ENCODE results near the gene SAMD13.

Gene SAMD13

GRCh38 chr1:84374991-84375696, 73.6 kb downstream of the SAMD13 start:
- Histone ChIP-seq H3K9ac (ENCODE audit: low read length) (no peak overlapping the region), H3K4me1 (ENCODE audit: control insufficient read depth, insufficient read depth, low read length) (peaks cover 62% of the 10 kb centered on the region), H3K9me3 (ENCODE audit: control insufficient read depth, low read length) (no peaks in the 10 kb centered on the region), H3K27me3 (replicated peaks; ENCODE audit: control insufficient read depth, insufficient read depth, low read length) (no peaks in the 10 kb centered on the region), H3K4me3 (ENCODE audit: low read length) (no peak overlapping the region), H3K36me3 (ENCODE audit: control insufficient read depth, insufficient read depth, low read length, severe bottlenecking) (no peaks in the 10 kb centered on the region)
- peak; percentile 71 for DNase-seq (ENCODE audit: low read depth)

DNA sequence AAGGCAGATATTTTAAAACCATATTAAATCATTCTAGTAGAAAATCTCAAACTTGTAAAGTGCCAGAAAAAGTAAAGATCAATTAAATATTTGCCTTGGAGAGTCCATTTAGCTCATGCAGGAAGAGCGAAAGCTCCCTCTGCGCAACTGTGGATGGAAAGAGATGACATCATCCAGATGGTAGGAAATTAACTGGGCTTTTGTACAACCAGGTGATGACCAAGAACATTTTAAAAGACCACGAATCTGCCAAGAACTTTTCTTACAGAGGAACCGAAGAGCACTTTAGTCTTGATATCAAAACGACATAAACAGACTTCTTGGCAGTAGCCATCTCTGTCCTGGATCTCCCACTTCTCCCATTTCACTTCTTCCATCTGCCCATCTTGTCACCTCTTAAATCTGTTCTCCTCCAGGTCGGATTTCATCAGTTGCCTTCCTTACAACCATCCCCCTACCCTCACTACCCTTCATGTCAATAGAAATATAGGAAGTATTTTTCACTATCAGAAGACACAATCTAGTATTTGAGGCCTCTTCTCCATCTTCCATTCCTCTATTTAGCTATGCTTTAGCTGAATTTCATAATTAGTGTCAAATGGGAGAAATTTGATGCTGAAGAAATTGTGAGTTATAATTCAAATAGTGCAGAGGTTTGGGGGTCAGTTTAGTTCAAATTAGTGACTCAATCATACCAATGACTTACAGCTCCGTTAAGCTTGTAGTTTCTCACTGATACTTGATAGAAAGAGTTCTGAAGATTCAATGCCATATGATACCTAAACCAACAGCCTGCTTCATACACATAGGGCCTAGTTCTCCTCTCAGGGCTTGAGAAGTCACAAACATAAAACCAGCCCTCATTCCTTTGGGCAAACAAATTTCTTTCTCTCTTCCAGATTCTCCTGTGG, 74.7 kb downstream of the SAMD13 start:
- peak; percentile 23 for DNase-seq (ENCODE audit: low read depth)

GRCh38 chr1:84377480-84378095, 76.1 kb downstream of the SAMD13 start:
- no peaks in the 10 kb centered on the region for H3K36me3 ChIP-seq (ENCODE audit: control insufficient read depth, insufficient read depth, low read length, severe bottlenecking)
- no peak overlapping the region for H3K4me3 ChIP-seq (ENCODE audit: low read length)
- H3K4me1 ChIP-seq (ENCODE audit: control insufficient read depth, insufficient read depth, low read length): peaks cover 62% of the 10 kb centered on the region
- H3K27me3 ChIP-seq (replicated peaks; ENCODE audit: control insufficient read depth, insufficient read depth, low read length): no peaks in the 10 kb centered on the region
- no peak overlapping the region for H3K9ac ChIP-seq (ENCODE audit: low read length)
- no peaks in the 10 kb centered on the region for H3K9me3 ChIP-seq (ENCODE audit: control insufficient read depth, low read length)
- peak; percentile 74 for DNase-seq (ENCODE audit: low read depth)

More for the DNA sequence above, 74.7 kb downstream of the SAMD13 start:
- Histone ChIP-seq H3K27me3 (replicated peaks; ENCODE audit: control insufficient read depth, insufficient read depth, low read length) (no peaks in the 10 kb centered on the region), H3K4me3 (ENCODE audit: low read length) (no peak overlapping the region), H3K4me1 (ENCODE audit: control insufficient read depth, insufficient read depth, low read length) (peaks cover 62% of the 10 kb centered on the region), H3K9me3 (ENCODE audit: control insufficient read depth, low read length) (no peaks in the 10 kb centered on the region), H3K36me3 (ENCODE audit: control insufficient read depth, insufficient read depth, low read length, severe bottlenecking) (no peaks in the 10 kb centered on the region), H3K9ac (ENCODE audit: low read length) (no peak overlapping the region)

- H3K4me3 ChIP-seq (ENCODE audit: low read length): peak overlapping the region; percentile 34
- no peaks in the 10 kb centered on the region for H3K36me3 ChIP-seq (ENCODE audit: control insufficient read depth, insufficient read depth, low read length, severe bottlenecking)
- no peaks in the 10 kb centered on the region for H3K27me3 ChIP-seq (replicated peaks; ENCODE audit: control insufficient read depth, insufficient read depth, low read length)
- no peak overlapping the region for H3K9ac ChIP-seq (ENCODE audit: low read length)
- no peaks in the 10 kb centered on the region for H3K9me3 ChIP-seq (ENCODE audit: control insufficient read depth, low read length)
- peak; percentile 66 for DNase-seq (ENCODE audit: low read depth)
- H3K4me1 ChIP-seq (ENCODE audit: control insufficient read depth, insufficient read depth, low read length): peaks cover 52% of the 10 kb centered on the region
These were observed 77.8 kb downstream of the SAMD13 start for GRCh38 chr1:84379138-84379916.

DNA sequence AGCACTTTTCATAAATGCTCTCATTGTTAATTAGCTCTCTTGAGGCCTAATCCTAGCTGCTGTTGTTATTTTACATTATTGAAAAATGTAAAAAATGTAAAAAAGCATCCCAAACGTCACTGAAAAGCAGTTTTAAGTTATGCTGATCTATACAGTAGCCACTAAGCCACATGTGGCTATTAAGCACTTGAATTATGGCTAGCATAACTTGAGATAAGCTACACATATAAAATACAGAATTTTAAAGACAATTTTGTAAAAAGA, 78.3 kb downstream of the SAMD13 start:
- Histone ChIP-seq H3K4me1 (ENCODE audit: control insufficient read depth, insufficient read depth, low read length) (peaks cover 47% of the 10 kb centered on the region), H3K4me3 (ENCODE audit: low read length) (no peak overlapping the region), H3K9me3 (ENCODE audit: control insufficient read depth, low read length) (no peaks in the 10 kb centered on the region), H3K27me3 (replicated peaks; ENCODE audit: control insufficient read depth, insufficient read depth, low read length) (no peaks in the 10 kb centered on the region), H3K36me3 (ENCODE audit: control insufficient read depth, insufficient read depth, low read length, severe bottlenecking) (no peaks in the 10 kb centered on the region), H3K9ac (ENCODE audit: low read length) (no peak overlapping the region)
- DNase-seq (ENCODE audit: low read depth): no peak

- Histone ChIP-seq H3K36me3 (ENCODE audit: control insufficient read depth, insufficient read depth, low read length, severe bottlenecking) (no peaks in the 10 kb centered on the region), H3K9ac (ENCODE audit: low read length) (no peak overlapping the region), H3K27me3 (replicated peaks; ENCODE audit: control insufficient read depth, insufficient read depth, low read length) (peaks cover 3% of the 10 kb centered on the region), H3K4me3 (ENCODE audit: low read length) (no peak overlapping the region), H3K9me3 (ENCODE audit: control insufficient read depth, low read length) (no peaks in the 10 kb centered on the region), H3K4me1 (ENCODE audit: control insufficient read depth, insufficient read depth, low read length) (peaks cover 24% of the 10 kb centered on the region)
- no peak for DNase-seq (ENCODE audit: low read depth)
These were observed 80.6 kb downstream of the SAMD13 start for GRCh38 chr1:84382127-84382526.

GRCh38 chr1:84385347-84385746, 83.8 kb downstream of the SAMD13 start:
- Histone ChIP-seq H3K9me3 (ENCODE audit: control insufficient read depth, low read length) (no peaks in the 10 kb centered on the region), H3K4me1 (ENCODE audit: control insufficient read depth, insufficient read depth, low read length) (no peaks in the 10 kb centered on the region), H3K9ac (ENCODE audit: low read length) (no peak overlapping the region), H3K4me3 (ENCODE audit: low read length) (no peak overlapping the region), H3K27me3 (replicated peaks; ENCODE audit: control insufficient read depth, insufficient read depth, low read length) (peaks cover 3% of the 10 kb centered on the region), H3K36me3 (ENCODE audit: control insufficient read depth, insufficient read depth, low read length, severe bottlenecking) (no peaks in the 10 kb centered on the region)
- no peak for DNase-seq (ENCODE audit: low read depth)

GRCh38 chr1:84386716-84387479, 85.4 kb downstream of the SAMD13 start:
- H3K36me3 ChIP-seq (ENCODE audit: control insufficient read depth, insufficient read depth, low read length, severe bottlenecking): no peaks in the 10 kb centered on the region
- H3K9ac ChIP-seq (ENCODE audit: low read length): no peak overlapping the region
- H3K27me3 ChIP-seq (replicated peaks; ENCODE audit: control insufficient read depth, insufficient read depth, low read length): peaks cover 3% of the 10 kb centered on the region
- no peak for DNase-seq (ENCODE audit: low read depth)
- H3K4me1 ChIP-seq (ENCODE audit: control insufficient read depth, insufficient read depth, low read length): no peaks in the 10 kb centered on the region
- H3K4me3 ChIP-seq (ENCODE audit: low read length): no peak overlapping the region
- no peaks in the 10 kb centered on the region for H3K9me3 ChIP-seq (ENCODE audit: control insufficient read depth, low read length)

DNA sequence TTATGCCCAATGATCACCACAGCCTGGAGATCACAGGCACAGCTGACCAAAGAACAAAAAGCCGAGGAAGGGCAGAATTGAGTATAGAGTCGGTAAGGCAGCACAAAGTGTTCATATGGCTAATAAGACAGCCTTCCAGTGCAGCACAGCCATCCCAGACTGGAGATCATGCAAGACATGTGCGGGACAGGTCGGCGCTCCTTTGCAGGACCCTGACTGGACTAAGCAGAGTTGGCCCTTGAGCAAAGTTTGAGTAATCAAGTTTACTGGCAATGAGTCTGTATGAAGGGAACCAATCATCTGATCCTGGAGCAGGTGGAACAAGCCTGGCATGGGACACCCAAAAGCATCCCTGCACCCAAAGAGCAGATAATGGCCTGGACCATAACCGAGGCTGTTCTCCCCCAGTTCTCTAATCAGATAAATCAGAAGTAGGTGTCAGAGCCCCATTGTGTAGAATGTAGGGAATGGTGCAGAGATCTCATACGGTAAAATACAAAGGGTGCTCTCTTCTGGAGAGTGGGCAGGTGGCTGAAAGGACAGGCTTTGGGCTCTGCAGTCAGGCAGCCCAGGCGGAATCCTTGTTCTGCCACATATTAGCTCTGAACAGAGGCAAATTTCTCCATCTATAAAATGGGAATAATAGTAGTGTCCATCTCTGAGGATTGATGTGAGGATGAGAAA, 86.1 kb downstream of the SAMD13 start:
- H3K9me3 ChIP-seq (ENCODE audit: control insufficient read depth, low read length): no peaks in the 10 kb centered on the region
- H3K9ac ChIP-seq (ENCODE audit: low read length): no peak overlapping the region
- no peaks in the 10 kb centered on the region for H3K36me3 ChIP-seq (ENCODE audit: control insufficient read depth, insufficient read depth, low read length, severe bottlenecking)
- peaks cover 3% of the 10 kb centered on the region for H3K27me3 ChIP-seq (replicated peaks; ENCODE audit: control insufficient read depth, insufficient read depth, low read length)
- DNase-seq (ENCODE audit: low read depth): no peak
- no peaks in the 10 kb centered on the region for H3K4me1 ChIP-seq (ENCODE audit: control insufficient read depth, insufficient read depth, low read length)
- no peak overlapping the region for H3K4me3 ChIP-seq (ENCODE audit: low read length)

DNA sequence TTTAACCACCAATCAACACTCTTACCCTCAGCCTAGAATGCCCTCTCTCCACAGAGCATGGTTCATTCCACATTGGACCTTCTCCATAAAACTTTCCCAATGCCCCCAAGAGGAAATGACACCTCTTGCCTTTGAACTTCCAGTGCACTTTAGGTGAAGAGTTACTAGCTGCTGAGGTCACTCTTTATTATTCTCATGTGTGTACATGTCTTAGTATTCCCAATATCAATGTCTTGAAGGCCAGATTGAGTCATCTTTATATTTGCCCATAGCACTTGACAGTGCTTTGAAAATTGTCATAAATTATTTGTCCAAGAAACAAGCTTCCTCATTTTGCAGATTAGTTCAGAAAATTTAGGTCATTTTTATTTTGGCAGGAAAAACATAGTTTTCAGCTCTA, 88.7 kb downstream of the SAMD13 start:
- Histone ChIP-seq H3K9ac (ENCODE audit: low read length) (no peak overlapping the region), H3K9me3 (ENCODE audit: control insufficient read depth, low read length) (no peaks in the 10 kb centered on the region), H3K4me3 (ENCODE audit: low read length) (no peak overlapping the region), H3K4me1 (ENCODE audit: control insufficient read depth, insufficient read depth, low read length) (no peaks in the 10 kb centered on the region), H3K27me3 (replicated peaks; ENCODE audit: control insufficient read depth, insufficient read depth, low read length) (no peaks in the 10 kb centered on the region), H3K36me3 (ENCODE audit: control insufficient read depth, insufficient read depth, low read length, severe bottlenecking) (no peaks in the 10 kb centered on the region)
- no peak for DNase-seq (ENCODE audit: low read depth)

Measured in adipocyte (in vitro differentiated cells).